Fibroblast of lung (primary cell): Measurements from ENCODE around the gene TMEM229A.

Experiments
- EZH2 ChIP-seq: IDR thresholded peaks from 2 replicates; pipeline ENCODE4 v1.5.1; 2012; ENCODE audit warnings: low read length, control low read depth, mild to moderate bottlenecking; ENCODE audit errors: missing control alignments
- TF ChIP-seq, protein P1 (sequence below), 2 donors: IDR thresholded peaks in 1 of 2; conservative IDR thresholded peaks in 1 of 2; 1 replicate in 1 of 2; 2 replicates in 1 of 2; pipeline ENCODE4 v1.5.1; 2011 to 2012; ENCODE audit warnings: low read length in 2 of 2, control low read depth in 1 of 2, inconsistent platforms in 1 of 2, low read depth in 1 of 2, mild to moderate bottlenecking in 1 of 2

DNA sequence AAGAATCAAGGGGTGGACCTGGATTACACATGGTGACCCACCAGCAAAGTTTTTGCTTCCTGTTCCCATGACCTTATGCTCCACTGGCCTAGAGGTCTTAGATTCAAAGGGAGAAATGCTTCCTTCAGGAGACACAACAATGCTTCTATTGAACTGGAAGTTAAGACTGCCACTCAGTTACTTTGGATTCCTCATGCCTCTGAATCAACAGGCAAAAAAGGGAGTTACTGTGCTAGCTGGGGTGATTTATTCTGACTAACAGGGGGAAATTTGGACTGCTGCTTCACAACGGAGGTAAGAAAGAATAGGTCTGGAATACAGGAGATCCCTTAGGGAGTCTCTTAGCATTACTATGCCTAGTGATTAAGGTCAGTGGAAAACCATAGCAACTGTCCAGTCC is 10.3 kb downstream of the TMEM229A start:
- TF ChIP-seq, protein P1, sequence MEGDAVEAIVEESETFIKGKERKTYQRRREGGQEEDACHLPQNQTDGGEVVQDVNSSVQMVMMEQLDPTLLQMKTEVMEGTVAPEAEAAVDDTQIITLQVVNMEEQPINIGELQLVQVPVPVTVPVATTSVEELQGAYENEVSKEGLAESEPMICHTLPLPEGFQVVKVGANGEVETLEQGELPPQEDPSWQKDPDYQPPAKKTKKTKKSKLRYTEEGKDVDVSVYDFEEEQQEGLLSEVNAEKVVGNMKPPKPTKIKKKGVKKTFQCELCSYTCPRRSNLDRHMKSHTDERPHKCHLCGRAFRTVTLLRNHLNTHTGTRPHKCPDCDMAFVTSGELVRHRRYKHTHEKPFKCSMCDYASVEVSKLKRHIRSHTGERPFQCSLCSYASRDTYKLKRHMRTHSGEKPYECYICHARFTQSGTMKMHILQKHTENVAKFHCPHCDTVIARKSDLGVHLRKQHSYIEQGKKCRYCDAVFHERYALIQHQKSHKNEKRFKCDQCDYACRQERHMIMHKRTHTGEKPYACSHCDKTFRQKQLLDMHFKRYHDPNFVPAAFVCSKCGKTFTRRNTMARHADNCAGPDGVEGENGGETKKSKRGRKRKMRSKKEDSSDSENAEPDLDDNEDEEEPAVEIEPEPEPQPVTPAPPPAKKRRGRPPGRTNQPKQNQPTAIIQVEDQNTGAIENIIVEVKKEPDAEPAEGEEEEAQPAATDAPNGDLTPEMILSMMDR (conservative IDR thresholded peaks at IDR 0.05 in 1 of 2, IDR thresholded peaks at IDR 0.05 in 1 of 2; ENCODE audit: low read depth in 1 of 2, low read length in 2 of 2), result no peak
- no peak for TF ChIP-seq EZH2
